Measurements from ENCODE around the gene BTBD7. TPM values are rescaled to one million over a fixed set of nuclear protein-coding genes. Genes with fewer than 3 reads are reported as not detected.
A peak's percentile ranks its signal among the peaks of the same experiment; 100 is the strongest.

BTBD7 gene
- total RNA-seq, 1 donor from 2014 or later, result 65.5 TPM

- Mint-ChIP-seq H3K27me3 (no peaks in the 10 kb centered on the region), H3K27ac (peak within 1 kb of the TSS; percentile 95), H3K4me3 (ENCODE audit: low read depth) (peak within 1 kb of the TSS; percentile 94), H3K9me3 (ENCODE audit: low read depth) (no peaks in the 10 kb centered on the region), H3K36me3 (ENCODE audit: insufficient read depth) (no peaks in the 10 kb centered on the region), H3K4me1 (ENCODE audit: low read depth) (peaks cover 16% of the 10 kb centered on the region)
- TF ChIP-seq CTCF (IDR thresholded peaks at IDR 0.05; ENCODE audit: unreplicated experiment), result no peak
- DNase-seq (ENCODE audit: low spot score, unreplicated experiment), result peak; percentile 95
Measured at GRCh38 chr14:93206793-93207467, 125.9 kb downstream of the BTBD7 start, which contains the start of the genes GON7 and UBR7. GON7 (minus strand) TSS chr14:93207065; CDS start chr14:93207037, 28 bp downstream. UBR7 (plus strand) TSS chr14:93207256; CDS start chr14:93207292, 36 bp downstream.

- DNase-seq (ENCODE audit: low spot score, unreplicated experiment), result no peak
- Mint-ChIP-seq H3K36me3 (ENCODE audit: insufficient read depth) (no peaks in the 10 kb centered on the region), H3K4me1 (ENCODE audit: low read depth) (peaks cover 4% of the 10 kb centered on the region)
Measured at GRCh38 chr14:93201155-93201704, 131.6 kb downstream of the BTBD7 start.

DNA sequence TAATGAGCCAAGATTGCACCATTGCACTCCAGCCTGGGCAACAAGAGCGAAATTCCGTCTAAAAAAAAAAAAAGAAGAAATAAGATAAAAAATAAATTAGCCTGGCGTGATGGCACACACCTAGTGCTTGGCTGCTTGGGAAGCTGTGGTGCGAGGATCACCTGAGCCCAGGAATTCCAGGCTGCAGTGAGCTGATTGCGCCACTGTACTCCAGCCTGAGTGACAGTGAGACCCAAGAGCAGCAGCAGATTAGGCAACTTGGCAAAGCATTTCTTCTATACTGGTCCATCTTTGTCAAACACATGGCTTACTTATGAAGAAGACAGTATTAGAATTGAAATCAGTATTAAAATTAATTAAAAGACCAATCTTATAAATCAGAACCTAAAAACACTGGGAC lies 132.3 kb downstream of the BTBD7 start:
- no peaks in the 10 kb centered on the region for H3K9me3 Mint-ChIP-seq (ENCODE audit: low read depth)

More at GRCh38 chr14:93201155-93201704, 131.6 kb downstream of the BTBD7 start:
- no peak for TF ChIP-seq CTCF (IDR thresholded peaks at IDR 0.05; ENCODE audit: unreplicated experiment)
- no peaks in the 10 kb centered on the region for H3K27me3 Mint-ChIP-seq
- no peak overlapping the region for H3K4me3 Mint-ChIP-seq (ENCODE audit: low read depth)
- H3K27ac Mint-ChIP-seq, result no peak overlapping the region
- H3K9me3 Mint-ChIP-seq (ENCODE audit: low read depth), result no peaks in the 10 kb centered on the region

GRCh38 chr14:93199031-93199430 lies 133.8 kb downstream of the BTBD7 start:
- DNase-seq (ENCODE audit: low spot score, unreplicated experiment), result no peak
- Mint-ChIP-seq H3K36me3 (ENCODE audit: insufficient read depth) (peaks cover 1% of the 10 kb centered on the region), H3K27me3 (no peaks in the 10 kb centered on the region), H3K9me3 (ENCODE audit: low read depth) (no peaks in the 10 kb centered on the region), H3K4me1 (ENCODE audit: low read depth) (no peaks in the 10 kb centered on the region), H3K4me3 (ENCODE audit: low read depth) (no peak overlapping the region), H3K27ac (peak overlapping the region; percentile 52)
- TF ChIP-seq CTCF (IDR thresholded peaks at IDR 0.05; ENCODE audit: unreplicated experiment), result no peak

More for the DNA sequence above, 132.3 kb downstream of the BTBD7 start:
- Mint-ChIP-seq H3K4me3 (ENCODE audit: low read depth) (no peak overlapping the region), H3K4me1 (ENCODE audit: low read depth) (peaks cover under 1% of the 10 kb centered on the region), H3K27me3 (no peaks in the 10 kb centered on the region), H3K27ac (no peak overlapping the region), H3K36me3 (ENCODE audit: insufficient read depth) (no peaks in the 10 kb centered on the region)
- no peak for DNase-seq (ENCODE audit: low spot score, unreplicated experiment)
- no peak for TF ChIP-seq CTCF (IDR thresholded peaks at IDR 0.05; ENCODE audit: unreplicated experiment)

GRCh38 chr14:93195316-93195999 lies 137.4 kb downstream of the BTBD7 start:
- H3K4me3 Mint-ChIP-seq (ENCODE audit: low read depth), result no peak overlapping the region
- H3K9me3 Mint-ChIP-seq (ENCODE audit: low read depth), result no peaks in the 10 kb centered on the region
- no peak overlapping the region for H3K27ac Mint-ChIP-seq
- no peaks in the 10 kb centered on the region for H3K27me3 Mint-ChIP-seq
- DNase-seq (ENCODE audit: low spot score, unreplicated experiment), result no peak
- no peak for TF ChIP-seq CTCF (IDR thresholded peaks at IDR 0.05; ENCODE audit: unreplicated experiment)
- peaks cover 1% of the 10 kb centered on the region for H3K36me3 Mint-ChIP-seq (ENCODE audit: insufficient read depth)
- H3K4me1 Mint-ChIP-seq (ENCODE audit: low read depth), result no peaks in the 10 kb centered on the region
